Right renal cortex interstitium (tissue), 3 donors: ENCODE data around the gene SCT. TPM values are rescaled to one million over a fixed set of nuclear protein-coding genes. Genes with fewer than 3 reads are reported as not detected.
"Not testable (repeated sequence)": the region's sequence is repeated elsewhere in the genome, so short reads cannot be mapped to it uniquely, and the experiment has no call there.

Experiments used
- DNase-seq, 3 donors: peaks; one replicate each; pipeline ENCODE4 v3.0.0-alpha.2; 2013; ENCODE audit warnings: low read depth in 3 of 3, low spot score in 2 of 3
- polyA plus RNA-seq, 3 donors: library from polyadenylated mRNA; unstranded; fragments of 120-200 nt; gene quantifications; one replicate each; pipeline ENCODE4 v1.2.1, GENCODE V29; 2013; ENCODE audit not compliant: insufficient read length in 3 of 3

The SCT gene, protein sequence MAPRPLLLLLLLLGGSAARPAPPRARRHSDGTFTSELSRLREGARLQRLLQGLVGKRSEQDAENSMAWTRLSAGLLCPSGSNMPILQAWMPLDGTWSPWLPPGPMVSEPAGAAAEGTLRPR
- polyA plus RNA-seq, result 1 to 10 TPM in 2 of 3 donors, under 1 TPM in 1; 0.76 to 1.6 (median 1.5) TPM

DNA sequence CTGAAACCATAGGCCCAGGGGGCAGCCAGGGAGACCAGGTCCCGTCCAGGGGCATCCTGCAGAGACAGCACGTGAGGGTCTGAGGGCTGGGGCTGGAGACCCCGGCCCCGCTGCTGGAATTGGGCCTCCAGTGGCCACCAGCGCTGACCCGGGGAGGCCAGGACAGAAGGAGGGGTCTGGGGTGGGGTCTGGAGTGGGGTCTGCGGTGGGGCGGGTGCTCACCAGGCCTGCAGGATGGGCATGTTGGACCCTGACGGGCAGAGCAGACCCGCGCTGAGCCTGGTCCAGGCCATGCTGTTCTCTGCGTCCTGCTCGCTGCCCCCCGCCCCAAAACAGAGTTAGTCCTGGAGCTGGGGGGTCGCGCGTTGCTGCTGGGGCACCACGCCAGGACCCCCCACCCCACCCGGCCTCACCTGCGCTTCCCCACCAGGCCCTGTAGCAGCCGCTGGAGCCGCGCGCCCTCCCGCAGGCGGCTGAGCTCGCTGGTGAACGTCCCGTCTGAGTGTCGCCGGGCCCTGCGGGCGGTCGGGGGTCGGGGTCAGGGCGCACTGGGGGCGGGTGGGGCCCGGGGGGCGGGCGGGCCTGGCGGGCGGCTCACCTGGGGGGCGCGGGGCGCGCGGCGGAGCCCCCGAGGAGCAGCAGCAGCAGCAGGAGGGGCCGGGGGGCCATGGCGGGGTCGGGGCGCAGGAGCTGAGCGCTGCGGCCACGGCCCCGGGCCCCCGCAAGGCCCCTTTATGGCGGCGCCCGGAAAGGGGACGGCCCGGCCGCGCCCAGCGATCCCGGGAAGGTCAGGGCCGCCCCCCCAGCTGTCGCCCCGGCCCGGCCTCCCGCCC is at the start of gene SCT:
TSS of gene SCT (minus strand) at position 707 of the 833 bp plus-strand sequence. CDS start at position 669, 38 bp downstream.
- DNase-seq, result no peak

DNA sequence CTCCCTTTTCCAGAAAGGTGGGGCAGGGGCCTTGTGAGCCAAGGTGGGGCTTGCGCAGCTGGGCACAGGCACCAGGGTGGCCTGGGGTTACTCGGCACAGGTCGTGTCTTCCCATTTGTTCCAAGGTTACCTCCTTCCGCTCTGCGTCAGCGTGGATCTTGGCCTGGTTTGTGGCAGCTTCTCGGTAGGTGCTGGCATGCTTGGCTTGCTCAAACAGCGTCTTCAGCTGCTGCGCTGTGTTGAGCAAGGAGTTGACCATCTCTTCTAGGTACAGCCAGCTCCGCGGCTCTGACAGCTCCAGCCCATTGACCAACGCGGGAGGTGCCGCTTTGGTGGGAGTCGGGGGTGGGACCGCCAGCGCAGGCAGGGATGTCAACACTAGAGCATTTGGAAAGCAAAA is 47.4 kb upstream of the SCT start:
- DNase-seq, result no peak

DNA sequence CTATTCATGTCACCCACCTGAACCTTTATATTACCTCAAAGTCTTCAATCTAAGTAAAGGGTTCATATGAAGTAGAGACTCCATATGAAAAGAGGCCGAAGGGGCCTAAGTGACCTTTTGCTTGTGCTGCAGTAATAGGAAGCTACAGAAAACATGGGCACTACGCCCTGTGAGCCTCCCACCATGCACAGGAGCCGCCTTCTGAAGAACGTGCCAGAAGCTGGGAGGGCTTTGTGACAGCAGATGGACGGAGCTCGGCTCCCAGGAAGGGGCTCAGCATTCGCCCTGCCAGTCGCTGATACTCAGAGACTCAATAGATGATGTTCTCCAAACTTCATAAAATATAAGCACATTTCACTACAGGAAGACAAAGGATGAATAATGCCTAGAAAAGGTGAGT is 46.9 kb upstream of the SCT start:
- DNase-seq, result no peak

DNA sequence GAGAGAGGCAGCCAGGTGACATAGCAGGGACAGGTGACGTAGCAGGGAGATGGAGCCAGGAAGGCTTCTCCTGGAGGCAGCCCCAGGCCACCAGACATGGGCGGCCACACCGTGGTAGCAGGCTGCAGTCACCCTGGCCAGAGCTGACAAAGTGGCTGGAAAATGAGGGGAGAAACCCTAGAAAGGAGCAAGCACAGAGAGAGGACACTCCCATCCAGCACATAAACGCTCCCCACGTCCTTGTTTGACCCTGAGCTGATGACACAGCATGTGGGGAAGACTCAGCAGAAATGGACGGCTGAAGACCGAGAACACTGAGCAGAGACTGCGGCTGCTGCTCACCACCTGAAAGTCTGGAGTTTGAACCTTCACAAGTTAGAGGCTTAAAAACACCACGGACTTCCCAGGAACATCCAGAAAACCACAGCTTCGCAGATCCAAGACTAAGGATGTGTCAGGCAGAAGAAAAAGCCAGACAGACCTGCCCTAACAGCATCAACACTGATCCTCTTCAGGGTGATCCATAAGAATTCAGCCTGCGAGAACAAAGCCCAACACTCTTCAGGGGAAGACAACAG is 38.8 kb upstream of the SCT start:
- no peak for DNase-seq

DNA sequence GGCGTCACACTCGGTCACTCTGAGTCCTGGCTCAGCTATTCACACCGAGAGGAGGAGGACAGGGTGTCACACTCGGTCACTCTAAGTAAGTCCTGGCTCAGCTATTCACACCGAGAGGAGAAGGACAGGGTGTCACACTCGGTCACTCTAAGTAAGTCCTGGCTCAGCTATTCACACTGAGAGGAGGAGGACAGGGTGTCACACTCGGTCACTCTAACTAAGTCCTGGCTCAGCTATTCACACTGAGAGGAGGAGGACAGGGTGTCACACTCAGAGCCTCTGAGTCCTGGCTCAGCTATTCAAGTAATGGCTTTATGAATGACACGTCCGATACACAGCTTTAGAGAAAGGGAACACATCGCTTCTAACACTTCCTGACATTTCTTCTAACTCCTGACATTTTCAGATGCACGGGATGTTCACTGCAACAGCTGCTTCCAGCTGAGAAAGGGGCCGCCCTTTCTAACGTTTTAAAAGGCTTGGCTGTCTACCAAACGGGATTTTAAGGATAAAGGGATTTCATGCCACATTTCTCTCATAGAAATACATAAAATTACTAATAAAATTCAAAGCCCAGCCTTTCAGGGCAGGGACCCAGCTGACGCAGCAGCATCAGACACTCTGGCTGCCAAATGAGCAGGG is 38.2 kb upstream of the SCT start:
- DNase-seq, result peak in 2 of 3 donors; percentile 36 to 37

DNA sequence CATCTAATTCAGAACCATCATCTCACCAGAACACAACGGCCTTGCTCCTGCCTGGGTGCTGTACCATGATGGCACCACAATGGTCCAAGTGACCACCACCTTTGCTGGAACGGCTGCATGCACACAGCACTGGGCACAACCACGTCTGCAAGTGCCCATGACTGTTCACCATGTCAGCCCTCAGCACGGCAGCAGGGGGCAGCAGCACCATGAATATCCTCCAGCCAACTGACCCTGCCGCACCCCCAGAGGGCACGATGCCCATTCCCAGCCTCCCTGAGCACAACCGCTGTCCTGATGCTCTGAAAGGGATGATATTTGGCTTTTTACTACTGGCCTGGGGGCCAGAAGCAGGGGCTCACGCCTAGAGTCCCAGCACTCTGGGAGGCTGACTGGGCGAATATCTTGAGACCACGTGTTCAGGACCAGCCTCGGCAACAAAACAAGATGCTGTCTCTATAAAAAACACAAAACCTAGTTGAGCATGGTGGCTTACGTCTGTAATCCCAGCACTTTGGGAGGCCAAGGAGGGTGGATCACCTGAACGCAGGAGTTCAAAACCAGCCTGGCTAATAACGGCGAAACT is 35.8 kb upstream of the SCT start:
- DNase-seq, result no peak

DNA sequence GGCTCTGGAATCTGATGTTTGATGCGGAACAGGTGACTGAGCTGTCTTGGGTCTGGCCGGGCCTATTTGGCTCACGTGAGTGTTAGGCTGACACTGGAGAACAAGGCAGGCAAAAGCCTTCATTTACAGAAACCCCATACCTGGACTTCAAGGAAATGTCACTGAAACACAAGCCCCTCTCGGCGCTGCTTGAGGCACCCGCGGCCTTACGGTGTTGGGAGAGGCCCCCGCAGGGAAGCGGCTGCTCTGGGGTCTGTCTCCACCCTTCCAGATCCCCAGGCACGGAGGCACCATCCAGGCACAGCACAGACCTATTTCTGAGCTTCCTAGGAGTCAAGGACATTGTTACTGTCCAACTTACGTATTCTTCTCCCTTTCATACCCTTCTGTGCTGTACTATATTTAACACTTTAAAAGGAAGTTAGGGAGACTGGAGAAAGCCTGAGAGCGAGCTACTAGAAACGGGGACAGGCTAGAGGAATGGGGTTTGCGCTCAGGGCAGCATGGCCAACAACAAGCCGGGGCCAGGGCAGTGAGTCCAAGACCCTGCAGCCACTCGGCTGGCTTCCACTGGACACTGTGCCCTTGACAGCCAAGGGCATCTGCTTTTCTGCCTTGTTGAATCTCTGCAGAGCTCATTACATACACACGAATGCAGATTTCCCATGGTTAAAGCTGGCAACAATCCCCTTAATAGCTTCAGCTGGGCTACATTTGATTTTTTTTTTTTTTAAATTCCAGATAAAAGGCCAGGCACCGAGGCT is 33.9 kb upstream of the SCT start:
- no peak for DNase-seq

DNA sequence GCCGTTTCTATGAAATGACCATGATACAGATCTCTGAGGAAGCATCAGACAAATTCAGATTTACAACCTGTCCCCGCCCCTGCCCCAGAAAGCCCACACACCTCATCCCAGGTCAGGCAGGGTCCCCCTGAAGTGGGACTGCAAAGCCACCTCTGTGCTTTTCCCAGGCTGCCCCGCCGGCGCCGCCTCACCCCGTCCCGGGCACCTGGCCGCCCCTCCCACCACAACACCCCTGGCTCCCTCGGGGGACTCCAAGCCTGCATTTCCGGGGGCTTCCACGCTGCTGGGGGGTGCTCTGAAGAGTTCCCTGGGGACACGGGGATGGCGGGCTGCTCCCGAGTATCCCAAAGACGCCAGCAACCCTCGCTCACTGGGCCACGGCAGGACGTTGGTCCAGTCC is 33.3 kb upstream of the SCT start:
- no peak for DNase-seq

DNA sequence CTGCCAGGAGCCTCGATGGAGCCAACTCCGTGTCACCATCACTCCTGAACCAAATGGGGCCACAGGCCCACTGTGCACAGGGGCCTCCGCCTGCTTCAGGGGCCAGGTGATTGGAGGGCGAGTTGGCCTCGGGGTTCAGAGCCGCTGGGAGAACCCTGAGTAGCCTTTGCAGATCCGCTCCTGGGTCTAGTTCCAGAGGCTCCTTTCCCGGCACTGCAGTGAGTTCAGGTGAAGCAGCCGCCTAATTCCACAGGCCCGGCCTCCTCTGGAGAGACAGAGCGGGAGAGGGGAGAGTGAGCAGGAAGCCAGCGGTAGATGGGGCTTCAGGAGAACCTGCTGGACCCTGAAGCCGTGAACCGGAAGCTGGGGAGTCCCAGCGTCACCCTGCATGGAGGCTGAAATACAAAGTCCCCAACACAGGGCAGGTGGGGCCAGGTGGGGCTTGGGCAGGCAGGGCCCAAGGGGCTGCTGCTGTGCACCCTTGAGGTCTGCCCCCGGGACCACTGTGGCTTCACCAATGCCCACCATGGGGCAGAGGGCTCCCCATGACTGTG is 32.6 kb upstream of the SCT start:
- no peak for DNase-seq

DNA sequence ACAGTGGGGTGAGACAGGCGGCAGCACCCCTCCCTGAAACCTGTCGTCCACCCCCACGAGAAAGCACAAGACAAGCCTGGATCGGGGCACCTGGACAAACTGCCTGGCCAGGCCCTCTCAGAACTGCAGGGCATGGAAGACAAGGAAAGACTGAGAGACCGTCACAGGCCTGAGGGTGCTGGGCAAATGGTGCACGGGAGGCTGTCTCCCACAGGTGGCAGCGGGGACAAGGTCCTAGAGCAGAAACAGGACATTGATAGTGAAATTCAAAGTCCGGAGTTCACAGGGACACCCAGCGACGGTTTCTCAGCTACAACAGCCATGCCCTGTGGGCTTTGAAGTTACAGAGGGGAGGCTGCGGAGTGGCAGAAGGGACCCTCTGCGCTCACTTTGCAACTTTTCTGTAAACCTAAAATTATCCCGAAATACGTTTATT is 30.7 kb upstream of the SCT start:
- DNase-seq, result no peak

DNA sequence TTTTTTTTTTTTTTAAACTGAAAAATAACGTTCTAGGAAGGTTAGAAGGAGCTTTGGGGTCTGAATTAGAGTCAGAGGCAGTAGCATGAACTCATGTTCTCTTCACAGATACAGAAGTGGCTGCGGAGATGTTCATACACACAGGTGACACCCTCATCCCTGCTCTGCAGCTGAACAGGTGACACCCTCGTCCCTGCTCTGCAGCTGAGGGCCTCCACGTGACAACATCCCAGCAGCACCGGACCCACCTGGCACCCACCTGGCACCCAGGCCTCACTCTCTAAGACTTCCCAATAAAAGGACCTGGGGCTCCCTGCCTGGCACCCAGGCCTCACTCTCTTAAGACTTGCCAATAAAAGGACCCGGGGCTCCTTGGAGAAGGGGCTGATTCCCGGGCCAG is 29.9 kb upstream of the SCT start:
- no peak for DNase-seq

DNA sequence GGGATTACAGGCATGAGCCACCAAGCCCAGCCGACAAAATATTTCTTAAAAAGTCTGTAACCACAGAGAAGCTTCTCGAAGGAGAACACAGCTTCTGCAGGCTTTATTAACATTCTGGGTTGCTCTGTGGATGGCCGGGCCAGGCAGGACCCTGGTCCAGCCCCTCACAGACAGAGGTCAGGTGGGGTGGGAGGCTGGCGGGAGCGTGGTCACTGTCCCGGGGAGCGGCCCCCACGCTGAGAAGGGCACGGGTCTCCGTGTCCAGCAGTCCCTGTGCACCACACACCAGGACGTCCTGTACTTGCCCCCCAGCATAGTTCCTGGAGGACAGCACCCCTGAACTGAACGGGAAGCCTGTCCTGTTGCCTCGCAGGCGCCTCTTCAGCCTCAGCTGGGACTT is 29.4 kb upstream of the SCT start:
- DNase-seq, result no peak

DNA sequence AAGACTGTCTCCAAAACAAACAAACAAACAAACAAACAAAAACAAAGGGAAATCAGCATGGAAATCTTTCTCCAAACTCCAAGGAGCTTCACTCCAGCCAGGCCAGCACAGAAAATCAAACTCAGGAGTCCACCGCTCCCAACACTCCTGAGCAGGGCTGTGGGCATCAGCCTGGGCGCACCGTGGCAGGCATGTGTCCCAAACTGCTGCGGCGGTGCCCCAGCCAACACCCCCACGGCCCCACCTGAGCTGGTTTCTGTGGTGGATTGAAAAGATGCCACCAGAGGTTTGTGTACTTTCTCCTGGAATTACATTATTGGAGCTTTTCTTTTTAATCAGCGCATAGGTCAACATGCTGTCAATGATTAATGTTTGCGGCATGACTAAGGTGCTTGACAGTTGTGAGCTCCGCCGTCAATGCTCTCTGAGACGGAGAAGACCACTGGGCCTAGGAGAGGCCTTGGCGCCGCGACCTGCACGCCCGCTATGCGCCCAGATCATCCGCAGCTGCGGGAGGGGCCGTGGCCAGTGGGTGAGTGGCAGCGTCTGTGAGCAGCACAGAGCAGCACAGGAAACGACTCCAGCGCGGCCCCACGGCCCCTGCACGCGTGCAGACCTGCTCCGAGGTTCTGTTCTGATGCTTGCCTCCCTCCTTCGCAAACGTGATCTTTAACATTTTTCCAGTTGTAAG is 28.2 kb upstream of the SCT start:
- DNase-seq, result no peak

DNA sequence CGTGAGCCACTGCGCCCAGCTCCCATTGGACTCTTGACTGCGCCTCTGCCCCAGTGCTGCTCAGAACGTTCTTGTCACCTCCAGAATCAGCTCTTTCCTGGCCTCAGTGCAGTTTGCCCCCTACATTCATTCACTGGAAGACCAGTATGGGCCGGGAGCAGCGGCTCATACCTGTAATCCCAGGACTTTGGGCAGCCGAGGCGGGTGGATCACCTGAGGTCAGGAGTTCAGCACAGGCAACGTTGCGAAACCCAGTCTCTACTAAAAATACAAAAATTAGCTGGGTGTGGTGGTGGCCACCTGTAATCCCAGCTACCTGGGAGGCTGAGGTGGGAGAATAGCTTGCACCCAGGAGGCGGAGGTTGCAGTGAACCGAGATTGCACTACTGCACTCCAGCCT is 27.5 kb upstream of the SCT start:
- DNase-seq, result not testable (repeated sequence)

DNA sequence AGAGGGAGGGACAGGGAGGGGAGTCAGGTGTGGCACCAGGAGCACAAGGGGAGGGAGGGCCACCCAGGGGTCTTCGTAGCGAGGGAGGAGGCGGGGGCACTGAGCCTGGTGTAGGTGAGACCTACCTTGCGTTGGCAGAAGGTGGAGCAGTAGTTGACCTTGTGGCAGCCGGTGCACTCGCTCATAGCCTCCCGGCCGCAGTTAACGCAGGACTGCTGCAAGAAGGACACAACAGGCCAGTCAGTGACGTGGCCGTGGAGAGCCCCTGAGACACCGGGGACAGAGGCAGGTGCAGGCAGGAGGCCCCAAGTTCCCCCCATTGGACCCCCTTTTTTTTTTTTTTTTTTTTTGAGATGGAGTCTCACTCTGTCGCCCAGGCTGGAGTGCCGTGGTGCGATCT is 26.9 kb upstream of the SCT start:
- DNase-seq, result no peak

DNA sequence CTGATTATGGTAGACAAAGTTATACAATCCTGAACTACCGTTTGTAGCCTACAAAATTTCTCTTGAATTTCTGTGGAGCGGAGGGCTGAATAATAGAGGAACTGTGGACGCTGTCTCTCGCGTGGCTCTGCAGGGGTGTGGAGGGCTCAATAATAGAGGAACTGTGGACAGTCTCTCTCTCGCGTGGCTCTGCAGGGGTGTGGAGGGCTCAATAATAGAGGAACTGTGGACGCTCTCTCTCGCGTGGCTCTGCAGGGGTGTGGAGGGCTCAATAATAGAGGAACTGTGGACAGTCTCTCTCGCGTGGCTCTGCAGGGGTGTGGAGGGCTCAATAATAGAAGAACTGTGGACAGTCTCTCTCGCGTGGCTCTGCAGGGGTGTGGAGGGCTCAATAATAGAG is 26.2 kb upstream of the SCT start:
- not testable (repeated sequence) for DNase-seq

DNA sequence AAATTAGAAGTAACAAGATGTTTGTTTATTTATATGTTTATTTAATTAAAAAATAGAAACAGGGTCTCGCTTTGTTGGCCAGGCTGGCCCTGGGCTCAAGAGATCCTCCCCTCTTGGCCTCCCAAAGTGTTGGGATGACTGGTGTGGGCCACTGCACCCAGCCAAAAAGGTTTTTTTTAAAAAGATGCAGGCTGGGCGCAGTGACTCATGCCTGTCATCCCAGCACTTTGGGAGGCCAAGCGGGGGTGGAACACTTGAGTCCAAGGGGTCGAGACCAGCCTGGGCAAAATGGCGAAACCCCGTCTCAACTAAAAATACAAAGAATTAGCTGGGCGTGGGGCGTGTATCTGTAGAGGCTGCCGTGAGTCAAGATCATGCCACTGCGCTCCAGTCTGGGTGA is 23.5 kb upstream of the SCT start:
- no peak for DNase-seq

DNA sequence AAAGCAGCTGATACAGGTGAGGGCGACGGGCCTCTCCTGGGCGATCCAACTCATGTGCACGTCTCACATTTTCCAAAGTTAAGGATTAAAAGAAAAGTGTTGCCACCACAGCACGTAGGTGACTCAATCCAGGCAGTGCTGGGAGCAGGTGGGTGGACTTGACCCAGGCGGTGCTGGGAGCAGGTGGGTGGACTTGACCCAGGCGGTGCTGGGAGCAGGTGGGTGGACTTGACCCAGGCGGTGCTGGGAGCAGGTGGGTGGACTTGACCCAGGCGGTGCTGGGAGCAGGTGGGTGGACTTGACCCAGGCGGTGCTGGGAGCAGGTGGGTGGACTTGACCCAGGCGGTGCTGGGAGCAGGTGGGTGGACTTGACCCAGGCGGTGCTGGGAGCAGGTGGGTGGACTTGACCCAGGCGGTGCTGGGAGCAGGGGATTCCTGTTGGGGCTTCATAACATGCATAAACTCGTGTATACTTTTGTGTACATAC is 20.7 kb upstream of the SCT start:
- DNase-seq, result not testable (repeated sequence)

DNA sequence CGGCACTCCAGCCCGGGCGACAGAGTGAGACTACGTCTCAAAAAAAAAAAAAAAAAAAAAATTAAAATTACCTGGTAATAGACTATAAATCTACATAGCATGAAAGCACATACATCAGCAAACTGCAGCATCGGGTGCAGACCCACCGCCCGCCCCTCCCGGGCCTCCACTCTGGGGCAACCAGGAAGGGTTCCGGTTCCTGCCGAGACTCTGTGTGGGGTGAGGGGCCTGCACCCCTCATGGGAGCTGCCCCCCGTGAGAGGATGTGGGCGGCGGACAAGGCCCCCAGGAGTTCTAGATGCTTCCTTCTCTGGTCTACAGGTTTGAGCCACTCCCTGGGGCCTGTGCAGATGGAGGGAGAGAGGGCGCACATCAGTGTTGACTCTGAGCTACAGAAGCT is 19.2 kb upstream of the SCT start:
- no peak for DNase-seq
